ENCODE data around the gene SYNRG.
A peak's percentile ranks its signal among the peaks of the same experiment; 100 is the strongest.
"Not testable (repeated sequence)": the region's sequence is repeated elsewhere in the genome, so short reads cannot be mapped to it uniquely, and the experiment has no call there.

SYNRG gene

DNA sequence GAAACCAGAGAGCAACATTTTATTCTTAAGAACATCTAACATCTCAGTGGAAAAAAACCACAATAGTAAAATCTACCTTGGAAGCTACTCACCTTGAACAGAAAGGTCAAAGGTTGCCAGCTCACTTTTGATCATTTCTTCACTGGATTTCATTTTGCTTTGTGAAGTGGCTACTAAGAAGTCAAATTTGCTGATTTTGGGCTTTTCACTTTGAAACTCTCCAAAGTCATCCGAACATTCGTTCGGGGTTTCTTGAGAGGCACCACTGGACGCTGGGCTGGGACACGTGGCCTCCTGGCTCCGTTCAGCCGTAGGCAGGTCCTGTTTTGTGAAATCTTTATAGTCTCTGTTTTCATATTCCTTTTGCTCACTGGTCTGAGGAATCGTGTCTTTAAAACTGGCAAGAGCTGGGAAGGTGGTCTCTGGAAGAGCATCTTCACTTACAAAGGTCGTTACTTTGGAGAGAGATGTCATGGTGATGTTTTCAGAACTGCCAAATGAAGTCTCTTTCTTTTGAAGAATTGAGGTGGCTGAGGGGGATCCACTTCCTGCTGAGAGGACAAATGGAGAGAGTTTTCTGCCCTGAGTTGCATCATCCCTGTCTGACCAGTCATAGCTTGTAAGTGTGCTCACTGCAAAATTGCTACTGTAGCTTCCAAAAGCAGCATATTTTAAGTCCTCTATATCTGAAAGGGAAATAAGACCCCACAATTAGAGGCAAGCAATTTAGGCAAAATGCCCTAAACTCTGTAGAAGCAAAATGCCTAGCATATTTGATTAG is 67.1 kb downstream of the SYNRG start:
- DNase-seq, result no peak

DNA sequence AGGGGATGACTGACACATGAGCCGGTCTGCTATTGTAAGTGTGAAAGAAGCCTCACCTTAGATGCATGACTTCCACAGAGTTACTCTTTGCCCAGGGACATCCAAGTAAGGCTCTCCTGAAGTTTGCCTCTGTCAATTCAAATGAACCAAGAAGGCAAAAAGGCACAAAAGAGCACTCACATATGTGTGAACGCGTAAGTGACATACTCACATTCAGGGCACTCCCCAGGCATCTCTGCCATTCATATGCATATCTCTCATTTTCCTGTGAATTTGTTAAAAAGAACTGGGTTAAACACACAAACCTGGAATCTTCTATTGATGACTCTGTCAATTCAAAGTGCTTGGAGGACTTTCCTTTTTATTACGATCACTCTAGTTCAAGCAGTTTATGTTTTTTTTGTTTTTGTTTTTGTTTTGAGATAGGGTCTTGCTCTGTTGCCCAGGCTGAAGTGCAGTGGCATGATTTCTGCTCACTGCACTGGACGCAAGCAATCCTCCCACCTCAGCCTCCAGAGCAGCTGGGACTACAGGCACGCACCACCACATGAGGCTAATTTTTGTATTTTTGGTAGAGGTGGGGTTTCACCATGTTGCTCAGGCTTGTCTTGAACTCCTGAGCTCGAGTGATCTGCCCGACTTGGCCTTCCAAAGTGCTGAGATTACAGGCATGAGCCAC is 70.1 kb downstream of the SYNRG start:
- no peak for DNase-seq

DNA sequence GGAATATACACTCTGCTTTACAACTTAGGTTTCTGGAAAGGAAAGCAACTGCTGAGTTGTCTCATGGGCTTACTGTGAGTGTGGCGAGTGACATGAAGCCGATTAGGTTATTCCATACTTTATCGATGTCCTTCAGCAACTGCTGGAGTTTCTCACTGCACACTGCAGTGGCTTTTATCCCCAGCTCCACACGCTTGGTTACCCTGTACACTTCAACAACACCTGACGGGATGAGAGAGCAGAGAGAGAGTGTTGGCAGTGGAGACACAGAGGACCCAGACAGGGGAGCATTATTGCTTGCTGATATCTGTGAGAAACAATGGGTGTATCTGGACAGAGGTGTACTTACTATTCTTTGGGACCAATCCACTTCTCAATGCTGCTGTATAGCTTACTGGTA is 73.3 kb downstream of the SYNRG start:
- DNase-seq, result no peak

DNA sequence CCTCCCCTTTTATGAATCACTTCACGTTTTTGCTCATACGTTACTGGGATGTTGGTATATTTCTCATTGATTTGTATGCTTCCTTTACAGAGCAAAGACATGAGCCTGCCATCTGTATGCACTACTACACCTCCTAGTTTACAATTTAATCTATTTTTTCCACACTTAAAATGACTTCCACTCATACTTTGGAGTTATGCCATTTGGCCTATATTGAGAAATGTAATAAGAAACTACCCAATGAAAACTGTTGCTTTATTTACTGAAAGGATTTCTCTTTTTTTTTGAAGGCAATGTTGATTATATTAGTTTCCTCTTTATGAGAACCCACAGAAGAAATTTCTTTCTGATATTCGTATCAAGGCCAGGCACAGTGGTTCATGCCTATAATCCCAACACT is 76.5 kb downstream of the SYNRG start:
- no peak for DNase-seq

DNA sequence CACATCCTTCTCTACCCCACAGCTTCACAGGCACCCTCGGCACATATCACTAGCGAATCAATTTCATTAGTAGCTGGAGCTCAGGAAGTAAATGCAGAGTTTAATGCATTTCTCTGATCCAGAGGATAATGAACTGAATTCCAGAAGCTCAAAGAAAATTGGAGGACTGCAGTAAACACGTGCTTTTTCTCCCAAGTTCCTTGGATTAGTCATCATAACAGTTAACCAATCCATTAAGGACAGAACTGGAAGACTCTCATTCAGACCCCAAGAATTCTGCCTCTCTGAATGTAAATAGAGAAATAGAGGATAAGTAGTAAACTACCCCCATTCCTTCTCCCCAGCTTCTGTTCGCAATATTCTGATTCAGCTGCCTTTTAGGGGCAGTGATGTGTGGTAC is 78.8 kb downstream of the SYNRG start:
- no peak for DNase-seq

DNA sequence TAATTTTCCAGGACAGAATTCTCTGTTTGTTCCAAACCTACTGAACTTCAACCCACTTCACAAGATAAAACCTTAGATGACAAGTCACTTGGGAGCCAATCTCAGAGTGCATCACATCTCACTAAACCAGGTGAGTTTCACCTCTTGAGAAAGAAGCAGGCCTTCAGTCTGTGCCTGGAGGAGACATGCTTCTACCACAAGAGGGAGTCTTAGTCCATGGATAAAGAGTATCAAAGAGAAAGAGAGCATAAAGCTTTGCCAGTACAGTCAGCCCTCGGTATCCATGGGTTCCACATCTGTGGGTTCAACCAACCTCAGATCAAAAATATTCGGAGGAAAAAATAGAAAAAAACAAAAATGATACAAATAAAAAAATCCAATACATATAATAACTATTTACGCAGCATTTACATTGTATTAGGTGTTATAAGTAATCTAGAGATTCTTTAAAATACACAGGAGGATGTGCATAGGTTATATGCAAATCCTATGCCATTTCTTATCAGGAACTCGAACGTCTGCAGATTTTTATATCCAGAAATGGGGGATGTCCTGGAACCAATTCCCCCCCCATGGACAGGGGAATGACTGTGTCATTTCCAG is 81.9 kb downstream of the SYNRG start:
- DNase-seq, result peak; percentile 50

DNA sequence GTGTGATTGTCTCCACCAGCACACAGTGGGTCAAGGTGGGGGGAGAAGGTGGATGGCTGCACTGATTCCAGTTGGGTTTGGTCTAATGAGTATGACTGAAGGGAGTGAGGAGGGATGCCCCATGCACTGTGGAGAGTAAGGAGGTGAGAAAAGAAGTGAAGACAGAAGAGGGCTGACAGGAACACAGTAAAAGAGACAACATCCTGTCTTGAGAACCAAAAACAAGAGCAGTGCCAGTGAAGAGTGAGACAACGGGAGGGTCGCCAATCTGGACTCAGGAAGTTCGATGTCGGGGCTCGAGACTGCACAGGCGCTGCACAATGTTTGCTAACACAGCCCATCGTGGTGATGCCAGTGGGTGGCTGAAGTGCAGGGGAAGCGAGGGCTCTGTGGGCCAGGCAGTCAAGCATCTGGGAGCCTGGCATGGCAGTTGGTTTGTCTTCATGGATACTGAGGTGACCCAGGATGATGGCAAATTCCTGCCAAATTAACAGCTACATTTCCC is 85.5 kb downstream of the SYNRG start:
- no peak for DNase-seq

DNA sequence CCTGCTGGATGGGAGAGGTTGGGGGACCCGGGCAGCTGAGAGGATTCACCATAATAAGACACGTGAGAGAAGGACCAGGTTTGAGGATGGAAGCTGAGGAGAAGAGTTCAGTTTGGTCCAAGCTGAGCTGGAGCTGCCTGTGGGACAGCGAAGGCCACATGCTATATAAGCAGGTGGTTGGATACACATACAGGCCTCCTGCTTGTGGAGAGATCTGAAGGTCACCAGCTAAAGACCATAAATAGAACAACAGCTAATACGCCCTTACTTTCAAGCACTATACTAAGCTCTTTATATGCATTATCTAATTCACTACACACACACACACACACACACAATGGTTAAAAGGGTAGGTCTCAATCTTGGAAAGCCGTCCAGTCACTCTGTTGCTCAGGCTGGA is 87.4 kb downstream of the SYNRG start:
- no peak for DNase-seq

DNA sequence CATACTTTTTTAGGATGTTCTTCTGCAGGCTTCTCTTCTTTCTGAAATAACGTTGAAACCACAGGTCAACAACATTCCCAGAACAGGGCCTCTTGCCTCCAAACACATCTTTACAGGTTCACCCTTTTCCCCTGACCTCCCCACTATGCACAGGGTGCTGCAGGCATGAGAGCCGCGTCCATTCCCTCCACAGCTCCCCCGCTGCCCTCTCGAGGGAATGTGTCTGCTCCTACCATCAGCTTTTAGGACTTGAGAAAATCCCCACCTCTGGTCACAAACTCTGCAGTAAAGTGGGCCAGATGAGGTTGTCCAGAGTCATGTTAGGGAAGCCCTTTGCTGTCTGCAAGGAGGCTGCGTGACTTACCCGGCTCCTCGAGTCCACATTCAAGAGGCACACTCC is 89.0 kb downstream of the SYNRG start:
- no peak for DNase-seq

DNA sequence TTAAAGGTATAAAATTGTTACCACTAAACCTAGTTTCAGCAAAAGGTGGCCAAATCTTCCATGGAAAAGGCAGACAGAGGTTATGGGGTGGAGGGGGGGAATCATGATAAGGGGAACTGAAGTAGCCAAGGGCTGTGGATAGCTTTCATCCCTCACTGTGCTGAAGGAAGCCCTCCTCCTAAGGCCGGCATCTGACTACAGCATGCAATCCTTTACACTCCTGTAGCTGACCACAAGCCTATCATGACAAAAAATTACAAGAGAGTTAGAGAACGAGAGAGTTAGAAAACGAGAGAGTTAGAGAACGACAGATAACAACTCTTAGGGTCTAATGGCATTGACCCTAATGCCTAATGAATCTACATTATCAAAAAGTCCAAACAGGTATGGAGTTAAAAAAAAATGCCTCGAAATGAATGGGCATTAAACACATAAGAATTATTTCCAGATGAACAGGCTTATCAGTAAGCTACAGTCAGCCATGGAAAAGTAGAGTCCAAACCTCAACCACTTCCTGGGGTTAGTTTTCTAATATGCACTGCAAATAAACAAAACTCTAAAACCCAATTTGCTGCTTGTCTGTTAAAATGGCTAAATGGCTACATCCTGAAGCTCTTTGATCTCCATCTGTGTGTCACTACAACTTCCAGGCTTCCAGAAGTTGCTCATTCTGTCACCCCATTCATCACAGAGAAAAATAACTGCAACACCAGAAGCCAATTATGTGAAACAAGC is 89.8 kb downstream of the SYNRG start:
- no peak for DNase-seq

DNA sequence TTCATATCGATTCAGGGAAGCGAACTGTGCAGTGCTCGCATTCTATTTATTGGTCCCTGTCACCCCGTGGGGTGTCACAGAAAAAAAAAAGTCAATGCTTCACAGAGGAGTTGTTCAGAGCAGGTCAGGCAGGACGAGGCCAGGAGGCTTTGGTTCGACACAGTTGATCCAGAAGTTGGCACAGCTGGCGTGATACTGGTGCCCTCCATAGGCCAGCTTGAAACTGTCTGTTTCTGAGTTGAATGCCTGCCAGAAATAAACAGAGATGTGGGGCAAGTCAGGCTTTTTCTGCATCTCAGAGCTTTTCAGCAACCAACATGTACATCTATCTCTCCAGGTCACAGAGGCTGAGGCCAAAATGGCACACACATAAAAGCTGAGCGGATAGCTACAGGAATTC is 90.4 kb downstream of the SYNRG start:
- no peak for DNase-seq

DNA sequence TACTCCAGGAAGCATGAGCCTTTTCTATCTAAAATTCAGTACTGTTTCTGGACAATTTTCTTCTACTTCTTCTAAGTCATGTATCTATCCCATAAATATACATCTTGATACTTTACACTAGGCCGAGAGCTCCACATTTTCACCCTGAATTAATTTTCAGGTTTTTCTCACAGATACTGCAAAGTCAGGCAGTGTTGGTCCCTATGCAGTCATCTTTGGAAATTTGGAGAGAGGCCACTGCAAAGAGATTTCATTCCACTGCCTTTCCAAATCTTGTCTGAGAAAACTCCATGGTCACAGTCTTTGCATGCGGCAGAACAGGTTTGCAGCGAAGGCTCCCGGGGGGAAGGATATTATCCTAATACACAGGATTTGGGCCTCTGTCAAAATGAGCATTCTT is 91.3 kb downstream of the SYNRG start:
- DNase-seq, result no peak

DNA sequence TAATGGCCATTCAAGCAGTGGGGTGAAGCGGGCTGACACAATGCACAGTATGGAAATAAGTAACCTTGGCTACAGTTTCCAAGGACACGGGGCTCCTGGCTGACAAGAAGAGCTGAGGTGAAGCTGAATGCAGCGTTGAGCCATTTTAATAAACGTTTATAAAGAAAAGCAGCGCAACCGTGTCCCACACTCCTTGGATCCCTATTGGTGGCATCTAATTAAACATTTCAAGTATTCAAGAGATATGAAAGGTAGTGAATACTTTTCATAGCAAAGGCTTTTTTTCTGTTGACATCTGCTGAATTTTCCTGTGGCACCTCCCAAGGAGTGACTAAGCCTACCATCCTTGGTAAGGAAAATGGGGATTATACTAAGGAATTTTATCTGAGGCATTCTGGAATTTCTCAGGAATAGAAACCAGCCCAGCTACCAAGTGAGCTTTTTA is 93.1 kb downstream of the SYNRG start:
- DNase-seq, result peak; percentile 51

DNA sequence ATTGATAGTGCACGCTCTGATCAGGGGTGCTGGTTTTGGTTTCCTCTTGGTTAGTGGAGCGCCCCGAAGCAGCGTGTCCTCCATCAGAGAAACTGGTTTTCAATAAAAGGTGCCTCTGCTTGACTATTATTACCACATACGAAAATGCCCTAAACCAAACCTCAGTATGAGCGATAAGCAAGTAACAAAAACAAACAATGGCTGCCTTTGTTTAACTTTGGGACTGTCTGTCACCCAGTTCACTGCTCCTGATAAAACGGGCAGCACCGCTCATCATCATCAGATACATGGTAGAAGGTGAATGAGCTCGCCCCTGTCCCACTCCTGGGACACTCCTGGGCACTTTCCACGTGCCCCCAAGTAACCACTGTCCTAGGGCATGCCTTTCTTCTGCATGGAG is 95.5 kb downstream of the SYNRG start:
- no peak for DNase-seq

DNA sequence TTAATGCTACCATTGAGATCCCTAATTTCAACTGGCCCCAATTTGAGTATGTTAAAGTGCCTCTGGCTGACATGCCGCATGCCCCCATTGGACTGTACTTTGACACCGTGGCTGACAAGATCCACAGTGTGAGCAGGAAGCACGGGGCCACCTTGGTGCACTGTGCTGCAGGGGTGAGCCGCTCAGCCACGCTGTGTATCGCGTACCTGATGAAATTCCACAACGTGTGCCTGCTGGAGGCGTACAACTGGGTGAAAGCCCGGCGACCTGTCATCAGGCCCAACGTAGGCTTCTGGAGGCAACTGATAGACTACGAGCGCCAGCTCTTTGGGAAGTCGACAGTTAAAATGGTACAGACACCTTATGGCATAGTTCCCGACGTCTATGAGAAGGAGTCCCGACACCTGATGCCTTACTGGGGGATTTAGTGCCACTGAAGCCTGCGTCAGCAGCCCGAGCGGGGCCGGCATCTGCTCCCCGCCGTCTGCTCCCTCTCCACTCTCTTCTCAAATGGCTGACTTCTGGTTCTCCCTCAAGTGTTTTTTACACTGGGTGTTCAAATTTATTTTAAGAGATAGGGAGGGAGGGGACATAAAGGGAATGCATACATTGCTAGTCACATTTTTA is 96.7 kb downstream of the SYNRG start:
- no peak for DNase-seq

DNA sequence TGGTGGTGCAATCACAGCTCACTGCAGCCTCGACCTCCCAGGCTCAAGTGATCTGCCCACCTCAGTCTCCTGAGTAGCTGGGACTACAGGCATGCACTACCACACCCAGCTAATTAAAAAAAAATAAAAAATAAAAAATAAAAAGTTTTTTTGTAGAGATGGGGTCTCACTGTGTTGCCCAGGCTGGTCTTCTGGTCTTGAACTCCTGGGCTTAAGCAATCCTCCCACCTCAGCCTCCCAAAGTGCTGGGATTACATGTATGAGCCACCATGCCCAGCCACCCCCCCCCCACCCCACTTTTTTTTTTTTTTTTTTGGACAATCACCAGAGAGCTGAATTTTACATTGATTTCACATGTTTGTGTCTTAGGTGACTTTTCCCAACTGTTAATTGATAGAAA is 97.6 kb downstream of the SYNRG start:
- DNase-seq, result not testable (repeated sequence)

DNA sequence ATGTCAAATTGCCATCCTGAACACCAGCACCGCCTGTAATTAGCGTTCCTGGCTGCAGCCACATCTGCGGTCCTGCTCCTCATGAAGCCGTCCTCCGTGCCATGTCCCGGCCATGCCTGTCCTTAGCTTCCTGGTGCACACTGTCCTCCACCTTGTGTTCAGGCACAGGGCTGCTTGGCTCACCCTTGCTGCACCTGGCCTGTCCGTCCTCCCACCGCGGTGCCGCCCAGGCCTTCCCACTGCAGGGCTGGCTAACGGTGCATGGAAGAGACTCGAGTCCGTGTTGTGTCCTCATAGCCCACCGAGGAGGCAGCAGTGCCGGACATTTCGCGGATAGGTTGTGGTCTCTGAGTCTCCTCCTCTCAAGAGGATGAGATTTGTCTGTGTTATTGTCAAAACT is 99.2 kb downstream of the SYNRG start:
- no peak for DNase-seq

DNA sequence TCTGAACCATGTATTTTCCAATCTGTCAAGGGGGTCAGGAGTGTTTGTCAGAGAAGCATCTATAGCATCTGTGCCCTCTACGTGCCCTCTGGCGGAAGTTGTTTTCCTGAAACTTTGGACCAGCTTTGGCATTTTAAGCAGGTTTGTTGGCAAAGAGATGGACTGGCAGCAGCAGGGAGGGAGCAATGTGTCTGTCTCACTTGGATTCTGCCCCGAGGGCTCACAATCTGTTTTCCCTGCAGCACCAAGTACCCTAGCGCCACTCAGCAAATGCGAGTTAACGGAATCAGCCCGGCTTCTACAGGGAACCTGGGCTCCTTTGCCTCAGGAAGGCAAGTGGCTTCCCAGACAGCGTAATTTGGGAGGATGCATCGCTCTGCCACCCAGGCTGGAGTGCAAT is 102.1 kb downstream of the SYNRG start:
- DNase-seq, result no peak

DNA sequence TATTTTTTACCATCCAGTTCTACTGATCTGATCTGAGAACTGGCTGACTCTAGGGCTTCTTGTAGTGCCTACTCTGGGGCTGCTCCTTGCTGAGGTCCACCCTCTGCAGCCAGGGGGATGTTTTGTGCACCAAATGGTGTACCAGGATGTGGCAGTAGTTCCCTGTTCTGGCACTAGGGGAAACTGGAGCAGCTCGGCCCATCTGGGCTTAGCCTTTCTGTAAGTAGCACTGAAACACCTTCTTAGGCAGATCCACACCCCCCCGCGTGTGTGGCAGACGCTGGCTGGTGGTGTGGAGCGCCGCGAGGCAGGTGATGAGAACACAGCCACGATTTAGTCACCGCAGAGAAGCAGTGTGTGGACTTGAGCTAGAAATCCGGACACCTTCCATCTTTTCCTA is 102.5 kb downstream of the SYNRG start:
- DNase-seq, result no peak

DNA sequence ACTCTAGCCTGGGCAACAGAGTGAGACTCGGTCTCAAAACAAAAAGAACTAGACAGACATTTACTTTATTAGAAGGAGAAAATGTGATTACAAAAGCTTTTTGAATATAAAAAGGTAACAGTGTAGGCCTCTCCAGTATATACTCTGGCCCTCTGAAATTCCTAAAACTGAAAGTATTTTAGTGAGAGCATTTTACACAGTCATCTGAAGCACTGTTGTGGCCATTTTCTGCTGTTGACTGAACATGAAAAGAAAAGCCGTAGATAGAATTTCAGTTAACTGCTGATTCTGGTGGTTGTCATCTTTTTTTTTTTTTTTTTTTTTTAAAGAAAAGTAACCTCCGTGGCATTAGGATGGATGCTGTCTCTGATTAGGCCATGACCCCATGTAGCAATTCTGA is 103.9 kb downstream of the SYNRG start:
- DNase-seq, result no peak

DNA sequence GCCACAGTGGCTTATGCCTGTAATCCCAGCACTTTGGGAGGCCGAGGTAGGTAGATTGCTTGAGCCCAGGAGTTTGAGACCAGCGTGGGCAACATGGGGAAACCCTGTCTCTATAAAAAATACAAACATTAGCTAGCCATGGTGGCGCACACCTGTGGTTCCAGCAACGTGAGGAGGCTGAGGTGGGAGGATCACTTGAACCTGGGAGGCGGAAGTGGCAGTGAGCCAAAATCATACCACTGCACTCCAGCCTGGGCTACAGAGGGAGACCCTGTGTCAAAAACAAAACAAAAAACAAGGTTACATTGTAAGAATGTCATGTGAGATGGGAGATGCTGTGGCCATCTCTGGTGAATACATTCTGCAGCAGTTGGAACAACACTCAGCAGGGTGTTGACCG is 106.1 kb downstream of the SYNRG start:
- DNase-seq, result no peak

DNA sequence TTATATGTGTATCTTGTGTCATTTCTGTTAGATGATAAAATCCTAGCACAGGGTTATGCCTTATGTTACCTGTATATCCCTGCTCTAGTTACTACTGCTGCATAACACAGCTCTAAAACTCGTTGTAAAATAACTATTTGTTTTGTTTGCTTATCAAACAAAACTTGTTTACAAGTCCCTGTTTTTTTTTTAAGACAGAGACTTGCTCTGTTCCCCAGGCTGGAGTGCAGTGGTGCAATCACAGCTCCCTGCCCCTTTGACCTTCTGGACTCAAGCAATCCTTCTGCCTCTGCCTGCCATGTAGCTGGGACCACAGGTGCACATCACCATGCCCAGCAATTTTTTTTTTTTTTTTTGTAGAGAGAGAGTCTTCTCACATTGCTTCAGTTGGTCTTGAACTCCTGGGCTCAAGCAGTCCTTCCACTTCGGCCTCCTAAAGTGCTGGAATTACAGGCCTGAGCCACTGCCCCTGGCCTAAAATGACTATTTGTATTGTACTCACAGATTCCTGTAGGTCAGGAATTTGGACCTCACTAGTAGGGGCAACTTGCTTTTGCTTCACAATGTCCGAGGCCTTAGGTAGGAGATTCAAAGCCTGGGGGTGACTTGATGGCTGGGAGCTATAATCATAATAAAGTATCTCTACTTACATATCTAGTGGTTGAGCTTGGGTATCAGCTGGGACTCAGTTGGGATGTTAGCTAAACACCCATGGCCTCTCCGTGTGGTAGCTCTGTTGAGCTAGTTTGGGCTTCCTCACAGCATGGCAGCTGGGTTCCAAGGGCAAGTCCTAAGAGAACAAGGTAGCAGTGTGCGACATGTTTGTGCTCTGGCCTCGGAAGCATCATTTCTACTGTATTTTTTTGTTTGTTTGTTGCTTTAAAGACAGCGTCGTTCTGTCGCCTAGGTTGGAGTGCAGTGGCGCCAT is 106.9 kb downstream of the SYNRG start:
- DNase-seq, result no peak

All from NCI-H1105 treated with DMSO at 0.1 percent for 48 hours (cell line).